SK-N-SH (cell line): ENCODE data around the gene ARHGAP6. TPM values are rescaled to one million over a fixed set of nuclear protein-coding genes. Genes with fewer than 3 reads are reported as not detected.

Experiments used
- CTCF ChIA-PET: fragments of 300-600, 350-600 bp; formaldehyde crosslinking; extraction: SDS; loops from one replicate; lab custom pipeline; 2021; lab: Yijun Ruan, JAX
- POLR2A ChIA-PET: fragments of 350-600 bp; sonication (Branson Sonifier 250); formaldehyde crosslinking; extraction: SDS; loops from one replicate; lab custom pipeline; 2020; ENCODE audit warnings: antibody characterized with exemption, inconsistent platforms; lab: Yijun Ruan, JAX
- DNase-seq: peaks from one replicate; pipeline ENCODE4 v3.0.0; 2012
- H2AFZ ChIP-seq: fragments of 200-600 bp; sonication (generic); 2 replicates; pipeline ENCODE4 v1.8.1; 2016; ENCODE audit warnings: antibody characterized with exemption, mild to moderate bottlenecking, low read depth
- H3F3A ChIP-seq: fragments of 200-600 bp; sonication (generic); replicated peaks from 2 replicates; pipeline ENCODE3; 2016; ENCODE audit warnings: antibody characterized with exemption, mild to moderate bottlenecking; ENCODE audit not compliant: insufficient read depth
- H3K27ac ChIP-seq, 2 experiments: fragments of 200-500 bp in 1 of 2; fragments of 200-600 bp in 1 of 2; sonication (Bioruptor generic) in 1 of 2; sonication (generic), shearing (Covaris generic) in 1 of 2; 2 replicates each; pipeline versions ENCODE4 v1.5.1 to v1.6.1; 2014 to 2016; ENCODE audit warnings: low read depth in 2 of 2, inconsistent platforms in 1 of 2, low read length in 1 of 2, mild to moderate bottlenecking in 1 of 2, mixed read lengths in 1 of 2
- H3K27me3 ChIP-seq: fragments of 200-600 bp; sonication (generic), shearing (Covaris generic); 2 replicates; pipeline ENCODE4 v1.6.1; 2016; ENCODE audit warnings: mixed run types; ENCODE audit not compliant: insufficient read depth
- H3K36me3 ChIP-seq, 2 experiments: fragments of 200-500 bp in 1 of 2; fragments of 200-600 bp in 1 of 2; sonication (Bioruptor generic) in 1 of 2; sonication (generic) in 1 of 2; replicated peaks in 1 of 2; 2 replicates each; pipeline versions ENCODE3 to v1.5.1; 2014 to 2016; ENCODE audit warnings: low read length in 1 of 2, mild to moderate bottlenecking in 1 of 2; ENCODE audit not compliant: insufficient read depth in 2 of 2, control insufficient read depth in 1 of 2
- H3K4me1 ChIP-seq, 2 experiments: fragments of 200-500 bp in 1 of 2; fragments of 200-600 bp in 1 of 2; sonication (Bioruptor generic) in 1 of 2; sonication (generic), shearing (Covaris generic) in 1 of 2; 2 replicates each; pipeline versions ENCODE4 v1.5.1 to v1.6.1; 2014 to 2016; ENCODE audit warnings: low read depth in 1 of 2, low read length in 1 of 2, mixed run types in 1 of 2; ENCODE audit not compliant: insufficient read depth in 2 of 2, control insufficient read depth in 1 of 2
- H3K4me2 ChIP-seq: fragments of 200-600 bp; sonication (generic), shearing (Covaris generic); 2 replicates; pipeline ENCODE4 v1.6.1; 2017; ENCODE audit warnings: mixed run types
- H3K4me3 ChIP-seq, 2 experiments: fragments of 200-500 bp in 1 of 2; fragments of 200-600 bp in 1 of 2; sonication (Bioruptor generic) in 1 of 2; sonication (generic), shearing (Covaris generic) in 1 of 2; 2 replicates each; pipeline versions ENCODE4 v1.5.1 to v1.8.1; 2014 to 2016; ENCODE audit warnings: low read depth in 2 of 2, inconsistent platforms in 1 of 2, low read length in 1 of 2, mild to moderate bottlenecking in 1 of 2, mixed read lengths in 1 of 2, moderate library complexity in 1 of 2
- H3K79me2 ChIP-seq: fragments of 200-600 bp; sonication (generic); 2 replicates; pipeline ENCODE4 v1.8.1; 2017; ENCODE audit warnings: mild to moderate bottlenecking; ENCODE audit not compliant: insufficient read depth
- H3K9ac ChIP-seq: fragments of 200-600 bp; sonication (generic); 2 replicates; pipeline ENCODE4 v1.6.1; 2017; ENCODE audit warnings: mixed run types
- H3K9me2 ChIP-seq: fragments of 200-600 bp; sonication (generic); 2 replicates; pipeline ENCODE4 v1.6.1; 2017; ENCODE audit warnings: mixed run types
- H3K9me3 ChIP-seq: fragments of 200-600 bp; sonication (generic); 2 replicates; pipeline ENCODE4 v1.6.1; 2017; ENCODE audit warnings: mixed run types, mild to moderate bottlenecking, moderate library complexity
- H4K20me1 ChIP-seq: fragments of 200-600 bp; sonication (generic); 2 replicates; pipeline ENCODE4 v1.6.1; 2017; ENCODE audit warnings: mild to moderate bottlenecking, mixed run types; ENCODE audit not compliant: insufficient read depth
- CTCF ChIP-seq: fragments of 200-600 bp; sonication (generic); IDR thresholded peaks from 2 replicates; pipeline ENCODE4 v1.6.1; 2017; ENCODE audit warnings: antibody characterized with exemption, mild to moderate bottlenecking, moderate library complexity
- ELF1 ChIP-seq: IDR thresholded peaks from 2 replicates; pipeline ENCODE4 v1.4.0; 2012
- EP300 ChIP-seq, 2 experiments: IDR thresholded peaks; 2 replicates each; pipeline versions ENCODE4 v1.4.0 to v1.6.1; 2012; ENCODE audit warnings: borderline replicate concordance in 1 of 2, low read depth in 1 of 2, low read length in 1 of 2
- FOSL2 ChIP-seq: IDR thresholded peaks from 2 replicates; pipeline ENCODE4 v1.4.0; 2012; ENCODE audit warnings: low read depth, mild to moderate bottlenecking, moderate library complexity, borderline replicate concordance
- GABPA ChIP-seq: IDR thresholded peaks from 2 replicates; pipeline ENCODE4 v1.4.0; 2012; ENCODE audit warnings: low read depth, mild to moderate bottlenecking
- GATA2 ChIP-seq: sonication (generic); formaldehyde crosslinking; IDR thresholded peaks from 2 replicates; pipeline ENCODE4 v1.5.0; 2020; ENCODE audit warnings: mild to moderate bottlenecking, missing genetic modification reagents
- JUND ChIP-seq: IDR thresholded peaks from 2 replicates; pipeline ENCODE4 v1.4.0; 2012
- MAX ChIP-seq: IDR thresholded peaks from 2 replicates; pipeline ENCODE4 v1.4.0; 2012; ENCODE audit warnings: low read depth
- MEF2A ChIP-seq: IDR thresholded peaks from 2 replicates; pipeline ENCODE4 v1.4.0; 2012; ENCODE audit warnings: low read depth, borderline replicate concordance
- MXI1 ChIP-seq: IDR thresholded peaks from 2 replicates; pipeline ENCODE4 v1.6.1; 2012; ENCODE audit warnings: mild to moderate bottlenecking, low read depth, low read length, improper control_type of control experiment
- NRF1 ChIP-seq: IDR thresholded peaks from 2 replicates; pipeline ENCODE4 v1.6.1; 2012; ENCODE audit warnings: low read depth, mild to moderate bottlenecking, low read length
- PBX3 ChIP-seq: IDR thresholded peaks from 2 replicates; pipeline ENCODE4; 2012
- POLR2AphosphoS5 ChIP-seq: IDR thresholded peaks from 2 replicates; pipeline ENCODE4 v1.6.1; 2012; ENCODE audit warnings: low read depth, low read length
- RAD21 ChIP-seq: IDR thresholded peaks from 2 replicates; pipeline ENCODE4 v1.6.1; 2012; ENCODE audit warnings: mild to moderate bottlenecking, low read length
- SIN3A ChIP-seq: IDR thresholded peaks from 2 replicates; pipeline ENCODE4 v1.6.1; 2012; ENCODE audit warnings: low read depth, mild to moderate bottlenecking, low read length, moderate library complexity, borderline replicate concordance
- TCF12 ChIP-seq: IDR thresholded peaks from 2 replicates; pipeline ENCODE4 v1.4.0; 2012
- YY1 ChIP-seq: IDR thresholded peaks from 2 replicates; pipeline ENCODE4 v1.4.0; 2012; ENCODE audit warnings: low read depth, mild to moderate bottlenecking
- WGBS: methylation state at CpG from one replicate; pipeline ENCODE4 v1.1.6; 2017; ENCODE audit warnings: low lambda C conversion rate; 5-methylcytosine and 5-hydroxymethylcytosine counted together
- polyA plus RNA-seq, 3 experiments: library from polyadenylated mRNA; depleted of rRNA; stranded (reverse); fragments of >200 nt; gene quantifications; 2 replicates each; pipeline ENCODE4 v1.2.3, GENCODE V29; 2012
- TF ChIP-seq, protein P1 (sequence below): IDR thresholded peaks from 2 replicates; pipeline ENCODE4 v1.4.0; 2012; ENCODE audit warnings: low read depth, borderline replicate concordance
- TF ChIP-seq, protein P2 (sequence below): IDR thresholded peaks from 2 replicates; pipeline ENCODE4 v1.4.0; 2012; ENCODE audit warnings: low read depth, borderline replicate concordance

Gene ARHGAP6
- polyA plus RNA-seq, 1 of the 3 experiments (the other 2 are of a cell fraction), result 0.16 TPM

GRCh38 chrX:11309220-11309619 lies 356.5 kb downstream of the ARHGAP6 start:
- Histone ChIP-seq H3K9me2 (no peaks in the 10 kb centered on the region), H2AFZ (no peak overlapping the region), H3K27me3 (no peaks in the 10 kb centered on the region; the same call in 1 of the 2 replicates), H3K9ac (no peak overlapping the region), H4K20me1 (no peaks in the 10 kb centered on the region), H3K36me3 (no peaks in the 10 kb centered on the region), H3K79me2 (no peaks in the 10 kb centered on the region), H3K9me3 (no peaks in the 10 kb centered on the region), H3K4me3 (no peak overlapping the region), H3K4me1 (no peaks in the 10 kb centered on the region), H3K4me2 (no peak overlapping the region), H3F3A (no peaks in the 10 kb centered on the region), H3K27ac (no peak overlapping the region)
- no peak for DNase-seq
- 19% methylated on average over 5 of the region's 5 CpGs for WGBS
- TF ChIP-seq YY1 (no peak), CTCF (no peak), FOSL2 (no peak), EP300 (IDR thresholded peaks at IDR 0.05; ENCODE audit: borderline replicate concordance in 1 of 2, low read depth in 1 of 2, low read length in 1 of 2) (no peak), TCF12 (no peak), PBX3 (no peak), MEF2A (no peak), JUND (no peak), NRF1 (no peak), ELF1 (no peak), POLR2AphosphoS5 (no peak), MXI1 (no peak)
- TF ChIP-seq, protein P1, sequence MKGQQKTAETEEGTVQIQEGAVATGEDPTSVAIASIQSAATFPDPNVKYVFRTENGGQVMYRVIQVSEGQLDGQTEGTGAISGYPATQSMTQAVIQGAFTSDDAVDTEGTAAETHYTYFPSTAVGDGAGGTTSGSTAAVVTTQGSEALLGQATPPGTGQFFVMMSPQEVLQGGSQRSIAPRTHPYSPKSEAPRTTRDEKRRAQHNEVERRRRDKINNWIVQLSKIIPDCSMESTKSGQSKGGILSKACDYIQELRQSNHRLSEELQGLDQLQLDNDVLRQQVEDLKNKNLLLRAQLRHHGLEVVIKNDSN, result no peak
- ChIA-PET CTCF (no interaction called here), POLR2A (no interaction called here)

DNA sequence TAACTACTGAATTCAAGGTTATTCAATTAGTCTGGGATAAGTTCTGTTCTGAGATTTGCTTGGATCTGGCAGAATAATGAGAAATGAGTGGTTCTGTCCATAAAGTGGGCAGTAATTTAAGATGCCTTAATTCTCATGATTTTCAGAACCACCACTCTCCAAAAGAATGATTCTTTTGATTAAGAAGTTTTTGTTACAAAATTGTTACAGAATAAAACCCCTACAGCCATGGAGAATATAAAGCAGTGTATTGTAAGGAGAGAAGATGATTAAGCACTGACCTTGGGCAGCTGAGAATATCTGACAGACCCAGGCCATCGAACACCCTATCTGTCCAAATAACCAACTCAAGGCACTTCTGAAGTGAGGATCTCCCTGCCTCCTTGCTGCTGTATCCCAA lies 360.1 kb downstream of the ARHGAP6 start:
- Histone ChIP-seq H3F3A (no peaks in the 10 kb centered on the region), H4K20me1 (no peaks in the 10 kb centered on the region), H3K36me3 (no peaks in the 10 kb centered on the region), H3K9ac (no peak overlapping the region), H3K4me2 (no peak overlapping the region), H3K9me2 (no peaks in the 10 kb centered on the region), H3K27ac (no peak overlapping the region), H2AFZ (no peak overlapping the region), H3K4me3 (no peak overlapping the region), H3K27me3 (no peaks in the 10 kb centered on the region; the same call in 1 of the 2 replicates), H3K9me3 (no peaks in the 10 kb centered on the region), H3K4me1 (no peaks in the 10 kb centered on the region), H3K79me2 (no peaks in the 10 kb centered on the region)
- ChIA-PET CTCF (no interaction called here), POLR2A (no interaction called here)
- no peak for DNase-seq
- 9% methylated on average over 1 of the region's 1 CpG for WGBS
- no peak for TF ChIP-seq MAX
- no peak for TF ChIP-seq MEF2A
- no peak for TF ChIP-seq RAD21
- TF ChIP-seq CTCF, result no peak
- no peak for TF ChIP-seq GATA2
- no peak for TF ChIP-seq TCF12
- no peak for TF ChIP-seq SIN3A
- no peak for TF ChIP-seq FOSL2
- TF ChIP-seq, protein P2, sequence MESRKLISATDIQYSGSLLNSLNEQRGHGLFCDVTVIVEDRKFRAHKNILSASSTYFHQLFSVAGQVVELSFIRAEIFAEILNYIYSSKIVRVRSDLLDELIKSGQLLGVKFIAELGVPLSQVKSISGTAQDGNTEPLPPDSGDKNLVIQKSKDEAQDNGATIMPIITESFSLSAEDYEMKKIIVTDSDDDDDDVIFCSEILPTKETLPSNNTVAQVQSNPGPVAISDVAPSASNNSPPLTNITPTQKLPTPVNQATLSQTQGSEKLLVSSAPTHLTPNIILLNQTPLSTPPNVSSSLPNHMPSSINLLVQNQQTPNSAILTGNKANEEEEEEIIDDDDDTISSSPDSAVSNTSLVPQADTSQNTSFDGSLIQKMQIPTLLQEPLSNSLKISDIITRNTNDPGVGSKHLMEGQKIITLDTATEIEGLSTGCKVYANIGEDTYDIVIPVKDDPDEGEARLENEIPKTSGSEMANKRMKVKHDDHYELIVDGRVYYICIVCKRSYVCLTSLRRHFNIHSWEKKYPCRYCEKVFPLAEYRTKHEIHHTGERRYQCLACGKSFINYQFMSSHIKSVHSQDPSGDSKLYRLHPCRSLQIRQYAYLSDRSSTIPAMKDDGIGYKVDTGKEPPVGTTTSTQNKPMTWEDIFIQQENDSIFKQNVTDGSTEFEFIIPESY, result no peak
- TF ChIP-seq, protein P1, result no peak
- no peak for TF ChIP-seq NRF1
- no peak for TF ChIP-seq GABPA
- TF ChIP-seq ELF1, result no peak
